OCI-LY3 (cell line): ENCODE measurements around the gene CCDC85A.

ENCODE experiments used
- H2AFZ ChIP-seq: fragments of 200-600, 300-600 bp; shearing (Covaris generic); 2 replicates; pipeline ENCODE4 v1.6.0; 2014; ENCODE audit warnings: antibody characterized with exemption, low read depth, low read length
- H3K27ac ChIP-seq: fragments of 200-600, 300-600 bp; sonication (generic); 2 replicates; pipeline ENCODE4 v1.5.1; 2014; ENCODE audit warnings: mild to moderate bottlenecking, low read length, moderate library complexity, mixed read lengths
- H3K27me3 ChIP-seq: fragments of 200-600, 300-600 bp; sonication (generic); 2 replicates; pipeline ENCODE4 v1.6.1; 2014; ENCODE audit warnings: low read depth, low read length, mixed read lengths
- H3K36me3 ChIP-seq: fragments of 200-600, 300-600 bp; sonication (generic); replicated peaks from 2 replicates; pipeline ENCODE3; 2014; ENCODE audit warnings: low read depth, low read length, mixed read lengths
- H3K4me1 ChIP-seq: fragments of 300-600, 200-600 bp; sonication (generic); 2 replicates; pipeline ENCODE4 v1.6.1; 2014; ENCODE audit warnings: low read length, mixed read lengths
- H3K4me2 ChIP-seq: fragments of 200-600, 300-600 bp; sonication (generic); 2 replicates; pipeline ENCODE4 v1.6.1; 2014; ENCODE audit warnings: low read length, mixed read lengths
- H3K4me3 ChIP-seq: fragments of 300-600, 200-600 bp; sonication (generic); 2 replicates; pipeline ENCODE4 v1.5.1; 2014; ENCODE audit warnings: antibody characterized with exemption, mild to moderate bottlenecking, low read length, moderate library complexity
- H3K79me2 ChIP-seq: fragments of 300-600, 200-600 bp; shearing (Covaris generic); 2 replicates; pipeline ENCODE4 v1.6.1; 2014; ENCODE audit warnings: mild to moderate bottlenecking, low read length, mixed read lengths
- H3K9ac ChIP-seq: fragments of 300-600, 200-600 bp; shearing (Covaris generic); 2 replicates; pipeline ENCODE4 v1.6.0; 2014; ENCODE audit warnings: mild to moderate bottlenecking, low read length, moderate library complexity
- H3K9me3 ChIP-seq: fragments of 200-600, 300-600 bp; shearing (Covaris generic); 2 replicates; pipeline ENCODE4 v1.6.1; 2014; ENCODE audit warnings: low read length, mixed read lengths; ENCODE audit not compliant: insufficient read depth
- H4K20me1 ChIP-seq: fragments of 200-600, 300-600 bp; sonication (generic); 2 replicates; pipeline ENCODE4 v1.6.1; 2016; ENCODE audit warnings: low read length, mixed read lengths; ENCODE audit not compliant: insufficient read depth
- CTCF ChIP-seq: fragments of 200-600, 300-600 bp; sonication (generic); IDR thresholded peaks from 2 replicates; pipeline ENCODE4 v1.5.1; 2014; ENCODE audit warnings: antibody characterized with exemption, low read length, low read depth
- EZH2phosphoT487 ChIP-seq: fragments of 200-600 bp; shearing (Covaris generic); IDR thresholded peaks from 2 replicates; pipeline ENCODE4 v1.6.1; 2018; ENCODE audit warnings: antibody characterized with exemption, mixed run types, low read depth

The CCDC85A gene

GRCh38 chr2:56209701-56210100 lies 25.9 kb downstream of the CCDC85A start:
- no peaks in the 10 kb centered on the region for H3K27me3 ChIP-seq
- TF ChIP-seq EZH2phosphoT487 (no peak), CTCF (no peak)
- no peaks in the 10 kb centered on the region for H3K9me3 ChIP-seq
- H3K4me1 ChIP-seq: no peaks in the 10 kb centered on the region
- H3K4me3 ChIP-seq: no peak overlapping the region
- no peaks in the 10 kb centered on the region for H4K20me1 ChIP-seq
- no peak overlapping the region for H3K9ac ChIP-seq
- no peak overlapping the region for H2AFZ ChIP-seq
- no peaks in the 10 kb centered on the region for H3K79me2 ChIP-seq
- no peak overlapping the region for H3K27ac ChIP-seq
- no peak overlapping the region for H3K4me2 ChIP-seq
- no peaks in the 10 kb centered on the region for H3K36me3 ChIP-seq

- no peak overlapping the region for H3K4me2 ChIP-seq
- H3K9me3 ChIP-seq: no peaks in the 10 kb centered on the region
- H3K4me1 ChIP-seq: no peaks in the 10 kb centered on the region
- no peak overlapping the region for H3K9ac ChIP-seq
- H3K27me3 ChIP-seq: no peaks in the 10 kb centered on the region
- TF ChIP-seq EZH2phosphoT487: no peak
- TF ChIP-seq CTCF: no peak
- H3K79me2 ChIP-seq: no peaks in the 10 kb centered on the region
- H3K36me3 ChIP-seq: no peaks in the 10 kb centered on the region
- H3K4me3 ChIP-seq: no peak overlapping the region
- no peak overlapping the region for H3K27ac ChIP-seq
- no peaks in the 10 kb centered on the region for H4K20me1 ChIP-seq
- no peak overlapping the region for H2AFZ ChIP-seq
These were observed 26.5 kb downstream of the CCDC85A start for GRCh38 chr2:56210291-56210690.

- no peak overlapping the region for H3K27ac ChIP-seq
- no peaks in the 10 kb centered on the region for H3K9me3 ChIP-seq
- no peaks in the 10 kb centered on the region for H3K79me2 ChIP-seq
- H4K20me1 ChIP-seq: no peaks in the 10 kb centered on the region
- no peaks in the 10 kb centered on the region for H3K36me3 ChIP-seq
- no peaks in the 10 kb centered on the region for H3K27me3 ChIP-seq
- TF ChIP-seq CTCF (no peak), EZH2phosphoT487 (no peak)
- H3K9ac ChIP-seq: no peak overlapping the region
- no peaks in the 10 kb centered on the region for H3K4me1 ChIP-seq
- H2AFZ ChIP-seq: no peak overlapping the region
- no peak overlapping the region for H3K4me3 ChIP-seq
- no peak overlapping the region for H3K4me2 ChIP-seq
These were observed 27.3 kb downstream of the CCDC85A start for GRCh38 chr2:56211048-56211447.

GRCh38 chr2:56215911-56216310 lies 32.1 kb downstream of the CCDC85A start:
- Histone ChIP-seq H3K4me3 (no peak overlapping the region), H3K4me2 (no peak overlapping the region), H3K79me2 (no peaks in the 10 kb centered on the region), H2AFZ (no peak overlapping the region), H3K4me1 (no peaks in the 10 kb centered on the region), H4K20me1 (no peaks in the 10 kb centered on the region), H3K9me3 (no peaks in the 10 kb centered on the region), H3K27me3 (no peaks in the 10 kb centered on the region), H3K27ac (no peak overlapping the region), H3K36me3 (no peaks in the 10 kb centered on the region), H3K9ac (no peak overlapping the region)
- TF ChIP-seq EZH2phosphoT487 (no peak), CTCF (no peak)
